ENCODE measurements around the gene KRT6B. TPM values are rescaled to one million over a fixed set of nuclear protein-coding genes. Genes with fewer than 3 reads are reported as not detected.

The KRT6B gene
- total and polyA plus RNA-seq, 2 of the 8 experiments (the other 6 are each of a cell fraction or from before 2014, with no cell fraction given), result not detected

- TF ChIP-seq BRCA1 (IDR thresholded peaks at IDR 0.05; ENCODE audit: low read depth, low read length) (no peak), YY1 (IDR thresholded peaks at IDR 0.05; ENCODE audit: low read depth, low read length) (no peak), RFX5 (IDR thresholded peaks at IDR 0.05; ENCODE audit: borderline replicate concordance, low read depth, low read length) (no peak), CREB1 (IDR thresholded peaks at IDR 0.05) (no peak), ASH2L (IDR thresholded peaks at IDR 0.05; ENCODE audit: low read length) (no peak), HDAC2 (IDR thresholded peaks at IDR 0.05; ENCODE audit: borderline replicate concordance in 1 of 2, low read depth in 2 of 2, low read length in 2 of 2) (no peak), RAD21 (IDR thresholded peaks at IDR 0.05 in 1 of 2, conservative IDR thresholded peaks at IDR 0.05 in 1 of 2; ENCODE audit: low read depth in 2 of 2, low read length in 2 of 2) (no peak)
Observed at GRCh38 chr12:52401926-52402325, 50.0 kb downstream of the KRT6B start (continued).
